ENCODE results near the gene CLCA2. TPM values are rescaled to one million over a fixed set of nuclear protein-coding genes. Genes with fewer than 3 reads are reported as not detected.

Gene CLCA2
- total and polyA plus RNA-seq, 2 experiments from 2014 or later = 0.14 to 0.22 TPM

- Histone ChIP-seq H3K4me3 (no peak overlapping the region), H3K27ac (no peak overlapping the region), H3K4me1 (ENCODE audit: insufficient read depth) (peaks cover 4% of the 10 kb centered on the region; the same call in 1 of the 2 replicates), H3K9me3 (ENCODE audit: low read depth) (no peaks in the 10 kb centered on the region), H3K36me3 (ENCODE audit: low read depth) (no peaks in the 10 kb centered on the region), H2AFZ (peak overlapping the region; percentile 52; the same call in 1 of the 2 replicates), H4K20me1 (ENCODE audit: insufficient read depth) (no peaks in the 10 kb centered on the region), H3K79me2 (ENCODE audit: insufficient read depth) (no peaks in the 10 kb centered on the region), H3K27me3 (replicated peaks; ENCODE audit: insufficient read depth) (no peaks in the 10 kb centered on the region), H3K9ac (no peak overlapping the region), H3K9me2 (ENCODE audit: insufficient read depth) (no peaks in the 10 kb centered on the region), H3F3A (ENCODE audit: insufficient read depth) (no peaks in the 10 kb centered on the region), H3K4me2 (ENCODE audit: unreplicated experiment) (no peak overlapping the region)
- TF ChIP-seq EZH2 (IDR thresholded peaks at IDR 0.05; ENCODE audit: insufficient read depth, poor library complexity, severe bottlenecking) (no peak), EZH2phosphoT487 (IDR thresholded peaks at IDR 0.05; ENCODE audit: insufficient read depth, low read depth) (no peak)
- 57 to 64% methylated on average over 4 of the region's 4 CpGs for WGBS, 2 experiments (ENCODE audit: low coverage in 1 of 2, low lambda C conversion rate in 2 of 2, missing lambda C conversion rate in 2 of 2)
- DNase-seq = no peak
- in situ Hi-C loops (cut with MboI) = no loop called here
These were observed 53.3 kb downstream of the CLCA2 start for GRCh38 chr1:86477256-86477655.

- 14 to 20% methylated on average over 4 of the region's 4 CpGs for WGBS, 2 experiments (ENCODE audit: low coverage in 1 of 2, low lambda C conversion rate in 2 of 2, missing lambda C conversion rate in 2 of 2)
These were observed 53.7 kb downstream of the CLCA2 start for GRCh38 chr1:86477682-86478081.

GRCh38 chr1:86478416-86479156 is 54.6 kb downstream of the CLCA2 start:
- Histone ChIP-seq H3K27ac (no peak overlapping the region), H3K4me1 (ENCODE audit: insufficient read depth) (peaks cover 4% of the 10 kb centered on the region; the same call in 1 of the 2 replicates), H2AFZ (no peak overlapping the region), H3K79me2 (ENCODE audit: insufficient read depth) (no peaks in the 10 kb centered on the region), H3K27me3 (replicated peaks; ENCODE audit: insufficient read depth) (no peaks in the 10 kb centered on the region), H3K9me3 (ENCODE audit: low read depth) (no peaks in the 10 kb centered on the region), H3K9me2 (ENCODE audit: insufficient read depth) (no peaks in the 10 kb centered on the region), H3K4me3 (no peak overlapping the region), H3K4me2 (ENCODE audit: unreplicated experiment) (no peak overlapping the region), H3F3A (ENCODE audit: insufficient read depth) (no peaks in the 10 kb centered on the region), H3K36me3 (ENCODE audit: low read depth) (no peaks in the 10 kb centered on the region), H4K20me1 (ENCODE audit: insufficient read depth) (no peaks in the 10 kb centered on the region), H3K9ac (no peak overlapping the region)
- TF ChIP-seq EZH2 (IDR thresholded peaks at IDR 0.05; ENCODE audit: insufficient read depth, poor library complexity, severe bottlenecking) (no peak), EZH2phosphoT487 (IDR thresholded peaks at IDR 0.05; ENCODE audit: insufficient read depth, low read depth) (no peak)
- 69 to 73% methylated on average over 5 of the region's 5 CpGs for WGBS, 2 experiments (ENCODE audit: low coverage in 1 of 2, low lambda C conversion rate in 2 of 2, missing lambda C conversion rate in 2 of 2)
- no peak for DNase-seq
- in situ Hi-C loops (cut with MboI) = no loop called here

More at GRCh38 chr1:86477682-86478081, 53.7 kb downstream of the CLCA2 start:
- in situ Hi-C loops (cut with MboI) = no loop called here
- H3K9me2 ChIP-seq (ENCODE audit: insufficient read depth) = no peaks in the 10 kb centered on the region
- TF ChIP-seq EZH2phosphoT487 (IDR thresholded peaks at IDR 0.05; ENCODE audit: insufficient read depth, low read depth) (no peak), EZH2 (IDR thresholded peaks at IDR 0.05; ENCODE audit: insufficient read depth, poor library complexity, severe bottlenecking) (no peak)
- no peaks in the 10 kb centered on the region for H3K9me3 ChIP-seq (ENCODE audit: low read depth)
- no peak overlapping the region for H3K27ac ChIP-seq
- DNase-seq = no peak
- H3K36me3 ChIP-seq (ENCODE audit: low read depth) = no peaks in the 10 kb centered on the region
- H3K4me2 ChIP-seq (ENCODE audit: unreplicated experiment) = no peak overlapping the region
- H2AFZ ChIP-seq = peak overlapping the region; percentile 52
- no peaks in the 10 kb centered on the region for H3K27me3 ChIP-seq (replicated peaks; ENCODE audit: insufficient read depth)
- no peak overlapping the region for H3K4me3 ChIP-seq
- peaks cover 4% of the 10 kb centered on the region; the same call in 1 of the 2 replicates for H3K4me1 ChIP-seq (ENCODE audit: insufficient read depth)
- no peaks in the 10 kb centered on the region for H3K79me2 ChIP-seq (ENCODE audit: insufficient read depth)
- no peaks in the 10 kb centered on the region for H4K20me1 ChIP-seq (ENCODE audit: insufficient read depth)
- H3K9ac ChIP-seq = no peak overlapping the region
- H3F3A ChIP-seq (ENCODE audit: insufficient read depth) = no peaks in the 10 kb centered on the region

GRCh38 chr1:86481966-86482365 is 58.0 kb downstream of the CLCA2 start:
- WGBS, 2 experiments (ENCODE audit: low coverage in 1 of 2, low lambda C conversion rate in 2 of 2, missing lambda C conversion rate in 2 of 2) = 93 to 94% methylated on average over 4 of the region's 4 CpGs
- in situ Hi-C loops (cut with MboI) = no loop called here
- H2AFZ ChIP-seq = no peak overlapping the region

More at GRCh38 chr1:86481966-86482365, 58.0 kb downstream of the CLCA2 start:
- H3K36me3 ChIP-seq (ENCODE audit: low read depth) = no peaks in the 10 kb centered on the region
- no peaks in the 10 kb centered on the region for H3K27me3 ChIP-seq (replicated peaks; ENCODE audit: insufficient read depth)
- TF ChIP-seq EZH2 (IDR thresholded peaks at IDR 0.05; ENCODE audit: insufficient read depth, poor library complexity, severe bottlenecking) (no peak), EZH2phosphoT487 (IDR thresholded peaks at IDR 0.05; ENCODE audit: insufficient read depth, low read depth) (no peak)
- H3K9me2 ChIP-seq (ENCODE audit: insufficient read depth) = no peaks in the 10 kb centered on the region
- H3K9ac ChIP-seq = no peak overlapping the region
- H3K79me2 ChIP-seq (ENCODE audit: insufficient read depth) = no peaks in the 10 kb centered on the region
- H3F3A ChIP-seq (ENCODE audit: insufficient read depth) = peaks cover 9% of the 10 kb centered on the region
- H3K4me3 ChIP-seq = no peak overlapping the region
- H3K9me3 ChIP-seq (ENCODE audit: low read depth) = no peaks in the 10 kb centered on the region
- peaks cover 6% of the 10 kb centered on the region for H3K4me1 ChIP-seq (ENCODE audit: insufficient read depth)
- H3K4me2 ChIP-seq (ENCODE audit: unreplicated experiment) = no peak overlapping the region
- no peaks in the 10 kb centered on the region for H4K20me1 ChIP-seq (ENCODE audit: insufficient read depth)
- no peak overlapping the region for H3K27ac ChIP-seq
- no peak for DNase-seq

All from GM23248 (cell line).